ENCODE data around the gene MTFR1L. TPM values are rescaled to one million over a fixed set of nuclear protein-coding genes. Genes with fewer than 3 reads are reported as not detected.
A peak's percentile ranks its signal among the peaks of the same experiment; 100 is the strongest.

MTFR1L gene
- total and polyA plus RNA-seq, 11 donors = 123 to 319 (median 213) TPM

- ATAC-seq = peak in 3 of 4 donors; percentile 41 to 61 (median 42)
- no peaks in the 10 kb centered on the region for H3K9me3 ChIP-seq
- no peak overlapping the region for H3K4me3 ChIP-seq
- H3K4me1 ChIP-seq = peaks cover 0 to 28% (median 3%) of the 10 kb centered on the region in 12 donors
- WGBS, 4 donors = 31 to 40% (median 34%) methylated on average over 1 of the region's 1 CpG
- no peak for TF ChIP-seq CTCF (IDR thresholded peaks at IDR 0.05)
- TF ChIP-seq POLR2A (IDR thresholded peaks at IDR 0.05) = no peak
- intact Hi-C loops (cut with DNase I) = loop anchor here in 2 of 10 donors (10.0 kb wide), 2 partner anchors 46 to 166 kb away; partner anchors contain the start of genes PAFAH2 (in 2 of the 2) and PAQR7 (in 1 of the 2)
- H3K27me3 ChIP-seq = no peaks in the 10 kb centered on the region
- DNase-seq = no peak
- no peak overlapping the region for H3K27ac ChIP-seq
- H3K36me3 ChIP-seq = peaks cover 0 to 98% (median 86%) of the 10 kb centered on the region in 9 donors
Observed at GRCh38 chr1:25829046-25829445, 9.3 kb downstream of the MTFR1L start.

- WGBS, 4 donors = 43 to 52% (median 45%) methylated on average over 5 of the region's 5 CpGs
- Histone ChIP-seq H3K36me3 (peaks cover 0 to 94% (median 76%) of the 10 kb centered on the region in 9 donors), H3K27me3 (no peaks in the 10 kb centered on the region), H3K4me1 (peaks cover 0 to 24% (median 6%) of the 10 kb centered on the region in 12 donors), H3K4me3 (no peak overlapping the region), H3K9me3 (no peaks in the 10 kb centered on the region), H3K27ac (no peak overlapping the region)
- TF ChIP-seq POLR2A (IDR thresholded peaks at IDR 0.05) (no peak), CTCF (IDR thresholded peaks at IDR 0.05) (no peak)
- ATAC-seq (no peak), DNase-seq (no peak)
- intact Hi-C loops (cut with DNase I) = loop anchor here in 2 of 10 donors (10.0 kb wide), 1 partner anchor 163 kb away; the partner anchor contains the start of gene PAFAH2 (in 2 of the 2)
Observed at GRCh38 chr1:25831569-25832196, 11.9 kb downstream of the MTFR1L start.

- H3K36me3 ChIP-seq = peaks cover 0 to 86% (median 68%) of the 10 kb centered on the region in 9 donors
- ATAC-seq (no peak), DNase-seq (no peak)
- no peaks in the 10 kb centered on the region for H3K27me3 ChIP-seq
- H3K4me3 ChIP-seq = no peak overlapping the region
- H3K9me3 ChIP-seq = no peaks in the 10 kb centered on the region
- 76 to 85% (median 81%) methylated on average over 6 of the region's 6 CpGs for WGBS, 4 donors
- peaks cover 0 to 24% (median 6%) of the 10 kb centered on the region in 12 donors for H3K4me1 ChIP-seq
- no peak overlapping the region for H3K27ac ChIP-seq
- intact Hi-C loops (cut with DNase I) = loop anchor here in 2 of 10 donors (10.0 kb wide), 1 partner anchor 162 kb away; the partner anchor contains the start of gene PAFAH2 (in 2 of the 2)
- TF ChIP-seq POLR2A (IDR thresholded peaks at IDR 0.05) (no peak), CTCF (IDR thresholded peaks at IDR 0.05) (no peak)
Observed at GRCh38 chr1:25832336-25833037, 12.7 kb downstream of the MTFR1L start.

- H3K27ac ChIP-seq = no peak overlapping the region
- intact Hi-C loops (cut with DNase I) = loop anchor here in 2 of 10 donors (10.0 kb wide), 1 partner anchor 162 kb away; the partner anchor contains the start of gene PAFAH2 (in 2 of the 2)
- ATAC-seq (no peak), DNase-seq (no peak)
- peaks cover 0 to 24% (median 6%) of the 10 kb centered on the region in 12 donors for H3K4me1 ChIP-seq
- H3K36me3 ChIP-seq = peaks cover 0 to 79% (median 61%) of the 10 kb centered on the region in 9 donors
- H3K4me3 ChIP-seq = no peak overlapping the region
- 96 to 98% (median 97%) methylated on average over 5 of the region's 5 CpGs for WGBS, 4 donors
- H3K9me3 ChIP-seq = no peaks in the 10 kb centered on the region
- TF ChIP-seq CTCF (IDR thresholded peaks at IDR 0.05) (no peak), POLR2A (IDR thresholded peaks at IDR 0.05) (no peak)
- no peaks in the 10 kb centered on the region for H3K27me3 ChIP-seq
Observed at GRCh38 chr1:25833158-25833557, 13.4 kb downstream of the MTFR1L start.

Data from heart left ventricle (tissue), 16 donors.